Measurements from ENCODE around the gene FAXDC2.
"Not testable (repeated sequence)": the region's sequence is repeated elsewhere in the genome, so short reads cannot be mapped to it uniquely, and the experiment has no call there.

FAXDC2 gene

GRCh38 chr5:154824070-154824469 is 26.3 kb downstream of the FAXDC2 start:
- DNase-seq (ENCODE audit: insufficient read length): no peak
- FAIRE-seq: no peak
- TF ChIP-seq POLR2A (IDR thresholded peaks at IDR 0.05; ENCODE audit: low read depth, low read length): no peak
- no peak for TF ChIP-seq TAF1 (IDR thresholded peaks at IDR 0.05; ENCODE audit: borderline replicate concordance, low read depth, low read length)
- TF ChIP-seq POLR2AphosphoS5 (IDR thresholded peaks at IDR 0.05; ENCODE audit: low read depth, low read length): no peak

GRCh38 chr5:154823605-154824004 is 26.8 kb downstream of the FAXDC2 start:
- no peak for DNase-seq (ENCODE audit: insufficient read length)
- TF ChIP-seq POLR2A (IDR thresholded peaks at IDR 0.05; ENCODE audit: low read depth, low read length) (no peak), POLR2AphosphoS5 (IDR thresholded peaks at IDR 0.05; ENCODE audit: low read depth, low read length) (no peak), TAF1 (IDR thresholded peaks at IDR 0.05; ENCODE audit: borderline replicate concordance, low read depth, low read length) (no peak)
- FAIRE-seq: no peak

GRCh38 chr5:154822896-154823295 is 27.5 kb downstream of the FAXDC2 start:
- not testable (repeated sequence) for FAIRE-seq; DNase-seq (ENCODE audit: insufficient read length)

GRCh38 chr5:154820383-154820782 is 30.0 kb downstream of the FAXDC2 start:
- DNase-seq (ENCODE audit: insufficient read length): no peak
- TF ChIP-seq POLR2AphosphoS5 (IDR thresholded peaks at IDR 0.05; ENCODE audit: low read depth, low read length) (no peak), POLR2A (IDR thresholded peaks at IDR 0.05; ENCODE audit: low read depth, low read length) (no peak), TAF1 (IDR thresholded peaks at IDR 0.05; ENCODE audit: borderline replicate concordance, low read depth, low read length) (no peak)
- FAIRE-seq: no peak

- TF ChIP-seq POLR2A (IDR thresholded peaks at IDR 0.05; ENCODE audit: low read depth, low read length) (no peak), POLR2AphosphoS5 (IDR thresholded peaks at IDR 0.05; ENCODE audit: low read depth, low read length) (no peak), TAF1 (IDR thresholded peaks at IDR 0.05; ENCODE audit: borderline replicate concordance, low read depth, low read length) (no peak)
- FAIRE-seq (no peak), DNase-seq (ENCODE audit: insufficient read length) (no peak)
These were observed 30.9 kb downstream of the FAXDC2 start for GRCh38 chr5:154819546-154819945.

GRCh38 chr5:154818471-154819116 is 31.8 kb downstream of the FAXDC2 start:
- FAIRE-seq: no peak
- DNase-seq (ENCODE audit: insufficient read length): no peak
- TF ChIP-seq POLR2A (IDR thresholded peaks at IDR 0.05; ENCODE audit: low read depth, low read length) (no peak), POLR2AphosphoS5 (IDR thresholded peaks at IDR 0.05; ENCODE audit: low read depth, low read length) (no peak), TAF1 (IDR thresholded peaks at IDR 0.05; ENCODE audit: borderline replicate concordance, low read depth, low read length) (no peak)

- TF ChIP-seq POLR2AphosphoS5 (IDR thresholded peaks at IDR 0.05; ENCODE audit: low read depth, low read length) (no peak), POLR2A (IDR thresholded peaks at IDR 0.05; ENCODE audit: low read depth, low read length) (no peak), TAF1 (IDR thresholded peaks at IDR 0.05; ENCODE audit: borderline replicate concordance, low read depth, low read length) (no peak)
- no peak for FAIRE-seq
- DNase-seq (ENCODE audit: insufficient read length): no peak
These were observed 32.6 kb downstream of the FAXDC2 start for GRCh38 chr5:154817815-154818214.

- no peak for FAIRE-seq
- TF ChIP-seq POLR2AphosphoS5 (IDR thresholded peaks at IDR 0.05; ENCODE audit: low read depth, low read length) (no peak), TAF1 (IDR thresholded peaks at IDR 0.05; ENCODE audit: borderline replicate concordance, low read depth, low read length) (no peak), POLR2A (IDR thresholded peaks at IDR 0.05; ENCODE audit: low read depth, low read length) (no peak)
- DNase-seq (ENCODE audit: insufficient read length): no peak
These were observed 33.4 kb downstream of the FAXDC2 start for GRCh38 chr5:154816891-154817492.

- DNase-seq (ENCODE audit: insufficient read length) (no peak), FAIRE-seq (no peak)
- no peak for TF ChIP-seq TAF1 (IDR thresholded peaks at IDR 0.05; ENCODE audit: borderline replicate concordance, low read depth, low read length)
- no peak for TF ChIP-seq POLR2AphosphoS5 (IDR thresholded peaks at IDR 0.05; ENCODE audit: low read depth, low read length)
- no peak for TF ChIP-seq POLR2A (IDR thresholded peaks at IDR 0.05; ENCODE audit: low read depth, low read length)
These were observed 34.6 kb downstream of the FAXDC2 start for GRCh38 chr5:154815684-154816247.

- no peak for FAIRE-seq
- TF ChIP-seq TAF1 (IDR thresholded peaks at IDR 0.05; ENCODE audit: borderline replicate concordance, low read depth, low read length) (no peak), POLR2A (IDR thresholded peaks at IDR 0.05; ENCODE audit: low read depth, low read length) (no peak), POLR2AphosphoS5 (IDR thresholded peaks at IDR 0.05; ENCODE audit: low read depth, low read length) (no peak)
These were observed 35.4 kb downstream of the FAXDC2 start for GRCh38 chr5:154815025-154815424.

GRCh38 chr5:154813736-154814135 is 36.7 kb downstream of the FAXDC2 start:
- DNase-seq (ENCODE audit: insufficient read length): no peak
- FAIRE-seq: no peak

More at GRCh38 chr5:154815025-154815424, 35.4 kb downstream of the FAXDC2 start:
- no peak for DNase-seq (ENCODE audit: insufficient read length)

GRCh38 chr5:154813158-154813557 is 37.2 kb downstream of the FAXDC2 start:
- DNase-seq (ENCODE audit: insufficient read length) (no peak), FAIRE-seq (no peak)
- no peak for TF ChIP-seq POLR2AphosphoS5 (IDR thresholded peaks at IDR 0.05; ENCODE audit: low read depth, low read length)
- TF ChIP-seq POLR2A (IDR thresholded peaks at IDR 0.05; ENCODE audit: low read depth, low read length): no peak
- TF ChIP-seq TAF1 (IDR thresholded peaks at IDR 0.05; ENCODE audit: borderline replicate concordance, low read depth, low read length): no peak

More at GRCh38 chr5:154813736-154814135, 36.7 kb downstream of the FAXDC2 start:
- no peak for TF ChIP-seq POLR2A (IDR thresholded peaks at IDR 0.05; ENCODE audit: low read depth, low read length)
- no peak for TF ChIP-seq POLR2AphosphoS5 (IDR thresholded peaks at IDR 0.05; ENCODE audit: low read depth, low read length)
- no peak for TF ChIP-seq TAF1 (IDR thresholded peaks at IDR 0.05; ENCODE audit: borderline replicate concordance, low read depth, low read length)

Measured in GM12892 (cell line).